Nucleus accumbens (tissue), 56 donors: ENCODE data around the gene CNTNAP5.

Experiments used
- DNase-seq, 56 donors: peaks; one replicate each; lab custom pipeline; 2025; lab: John Stamatoyannopoulos, UW

The CNTNAP5 gene

GRCh38 chr2:124585277-124585676 is 560.2 kb downstream of the CNTNAP5 start:
- DNase-seq: no peak

- no peak for DNase-seq
Measured at GRCh38 chr2:124586210-124586609, 561.1 kb downstream of the CNTNAP5 start.

- no peak for DNase-seq
Measured at GRCh38 chr2:124586835-124587234, 561.7 kb downstream of the CNTNAP5 start.

- no peak for DNase-seq
Measured at GRCh38 chr2:124589971-124590370, 564.9 kb downstream of the CNTNAP5 start.

- no peak for DNase-seq
Measured at GRCh38 chr2:124602759-124603158, 577.7 kb downstream of the CNTNAP5 start.

GRCh38 chr2:124604940-124605339 is 579.9 kb downstream of the CNTNAP5 start:
- DNase-seq: no peak

- no peak for DNase-seq
Measured at GRCh38 chr2:124607679-124608078, 582.6 kb downstream of the CNTNAP5 start.

- no peak for DNase-seq
Measured at GRCh38 chr2:124609667-124610066, 584.6 kb downstream of the CNTNAP5 start.

- no peak for DNase-seq
Measured at GRCh38 chr2:124610141-124610540, 585.1 kb downstream of the CNTNAP5 start.

- no peak for DNase-seq
Measured at GRCh38 chr2:124610866-124611265, 585.8 kb downstream of the CNTNAP5 start.

GRCh38 chr2:124623560-124623959 is 598.5 kb downstream of the CNTNAP5 start:
- DNase-seq: no peak

GRCh38 chr2:124625561-124625960 is 600.5 kb downstream of the CNTNAP5 start:
- DNase-seq: no peak

- DNase-seq: no peak
Measured at GRCh38 chr2:124626993-124627392, 601.9 kb downstream of the CNTNAP5 start.

GRCh38 chr2:124633812-124634211 is 608.7 kb downstream of the CNTNAP5 start:
- DNase-seq: no peak

- no peak for DNase-seq
Measured at GRCh38 chr2:124639524-124639923, 614.4 kb downstream of the CNTNAP5 start.

GRCh38 chr2:124640221-124640750 is 615.2 kb downstream of the CNTNAP5 start:
- DNase-seq: no peak

GRCh38 chr2:124646166-124646815 is 621.2 kb downstream of the CNTNAP5 start:
- DNase-seq: no peak

- DNase-seq: no peak
Measured at GRCh38 chr2:124647245-124647644, 622.2 kb downstream of the CNTNAP5 start.

- DNase-seq: no peak
Measured at GRCh38 chr2:124647663-124648062, 622.6 kb downstream of the CNTNAP5 start.

GRCh38 chr2:124649001-124649400 is 623.9 kb downstream of the CNTNAP5 start:
- DNase-seq: no peak

- DNase-seq: no peak
Measured at GRCh38 chr2:124652099-124652498, 627.0 kb downstream of the CNTNAP5 start.

GRCh38 chr2:124658373-124658772 is 633.3 kb downstream of the CNTNAP5 start:
- no peak for DNase-seq

GRCh38 chr2:124661558-124661957 is 636.5 kb downstream of the CNTNAP5 start:
- no peak for DNase-seq
